GM21367 (cell line): ENCODE data around the gene RTL10.

Experiments used
- ATAC-seq: cut with Tn5 transposase; IDR thresholded peaks from one replicate; pipeline ENCODE4 v1.9.1; 2021; ENCODE audit not compliant: unreplicated experiment

RTL10 gene

GRCh38 chr22:19876314-19876940 is 21.8 kb upstream of the RTL10 start:
- no peak for ATAC-seq

GRCh38 chr22:19875531-19876313 is 21.0 kb upstream of the RTL10 start:
- no peak for ATAC-seq

GRCh38 chr22:19875061-19875530 is 20.4 kb upstream of the RTL10 start:
- ATAC-seq: no peak

- no peak for ATAC-seq
Measured at GRCh38 chr22:19874307-19875060, 19.8 kb upstream of the RTL10 start.

- ATAC-seq: no peak
Measured at GRCh38 chr22:19873960-19874306, 19.3 kb upstream of the RTL10 start.

GRCh38 chr22:19873138-19873959 is 18.7 kb upstream of the RTL10 start:
- ATAC-seq: no peak

- ATAC-seq: no peak
Measured at GRCh38 chr22:19872779-19873137, 18.1 kb upstream of the RTL10 start.

- ATAC-seq: no peak
Measured at GRCh38 chr22:19871845-19872778, 17.4 kb upstream of the RTL10 start.

- ATAC-seq: no peak
Measured at GRCh38 chr22:19871023-19871844, 16.6 kb upstream of the RTL10 start.

GRCh38 chr22:19870153-19871022 is 15.7 kb upstream of the RTL10 start:
- ATAC-seq: no peak

GRCh38 chr22:19869497-19870152 is 15.0 kb upstream of the RTL10 start:
- no peak for ATAC-seq

GRCh38 chr22:19868773-19869471 is 14.2 kb upstream of the RTL10 start:
- ATAC-seq: no peak

- ATAC-seq: no peak
Measured at GRCh38 chr22:19868333-19868732, 13.7 kb upstream of the RTL10 start.

GRCh38 chr22:19867617-19868016 is 12.9 kb upstream of the RTL10 start:
- ATAC-seq: no peak

- ATAC-seq: no peak
Measured at GRCh38 chr22:19866665-19867009, 12.0 kb upstream of the RTL10 start.

- no peak for ATAC-seq
Measured at GRCh38 chr22:19865141-19865829, 10.6 kb upstream of the RTL10 start.
